Tibial artery (tissue), 4 donors: Measurements from ENCODE around the gene COX7C.

ENCODE experiments used
- DNase-seq, 2 donors: peaks; one replicate each; pipeline ENCODE4 v3.0.0-alpha.2; 2019
- H3K27ac ChIP-seq, 2 donors: fragments of 200-600 bp; sonication (generic) in 1 of 2; 1 replicate in 1 of 2; 2 replicates in 1 of 2; pipeline ENCODE4 v1.5.1; 2018 to 2019; ENCODE audit warnings: mild to moderate bottlenecking in 1 of 2
- H3K27me3 ChIP-seq, 2 donors: fragments of 200-600 bp; sonication (generic) in 1 of 2; one replicate each; pipeline versions ENCODE4 v1.5.1 to v1.6.0; 2016 to 2019
- H3K36me3 ChIP-seq, 3 donors: fragments of 200-600 bp; sonication (generic) in 2 of 3; one replicate each; pipeline ENCODE4 v1.5.1; 2016 to 2019; ENCODE audit warnings: mild to moderate bottlenecking in 2 of 3
- H3K4me1 ChIP-seq, 4 donors: fragments of 200-600 bp; sonication (generic) in 2 of 4; 1 replicate in 3 of 4; 2 replicates in 1 of 4; pipeline ENCODE4 v1.5.1; 2016 to 2019
- H3K4me3 ChIP-seq, 2 donors: fragments of 200-600 bp; sonication (generic) in 1 of 2; 1 replicate in 1 of 2; 2 replicates in 1 of 2; pipeline ENCODE4 v1.5.1; 2018 to 2019; ENCODE audit warnings: mild to moderate bottlenecking in 2 of 2
- H3K9me3 ChIP-seq, 3 donors: fragments of 200-600 bp; sonication (generic) in 1 of 3; one replicate each; pipeline ENCODE4 v1.5.1; 2016 to 2019
- CTCF ChIP-seq, 2 experiments: fragments of 200-600 bp in 1 of 2; fragments of 450-650 bp in 1 of 2; IDR thresholded peaks; one replicate each; pipeline ENCODE4 v1.5.1; 2017 to 2019; ENCODE audit warnings: antibody characterized with exemption in 2 of 2, mild to moderate bottlenecking in 1 of 2, moderate library complexity in 1 of 2
- intact Hi-C: fragments of 100-400 bp; cut with DNase I; formaldehyde crosslinking; loops from one replicate; pipeline ENCODE4 v1.15.0; 2023; ENCODE audit warnings: low total_unique reads

Gene COX7C

GRCh38 chr5:86579502-86579901 is 38.2 kb upstream of the COX7C start:
- H3K4me3 ChIP-seq = no peak overlapping the region
- H3K27ac ChIP-seq = no peak overlapping the region
- no peaks in the 10 kb centered on the region for H3K4me1 ChIP-seq
- no peaks in the 10 kb centered on the region for H3K9me3 ChIP-seq
- DNase-seq = no peak
- no peaks in the 10 kb centered on the region for H3K36me3 ChIP-seq
- TF ChIP-seq CTCF (IDR thresholded peaks at IDR 0.05) = no peak
- no peaks in the 10 kb centered on the region for H3K27me3 ChIP-seq
- intact Hi-C loops = no loop called here

GRCh38 chr5:86596476-86596875 is 21.3 kb upstream of the COX7C start:
- no peak for TF ChIP-seq CTCF (IDR thresholded peaks at IDR 0.05)
- Histone ChIP-seq H3K27ac (no peak overlapping the region), H3K36me3 (no peaks in the 10 kb centered on the region), H3K4me3 (no peak overlapping the region), H3K4me1 (no peaks in the 10 kb centered on the region), H3K9me3 (no peaks in the 10 kb centered on the region), H3K27me3 (no peaks in the 10 kb centered on the region)
- no peak for DNase-seq
- intact Hi-C loops = no loop called here

GRCh38 chr5:86605881-86606280 is 11.9 kb upstream of the COX7C start:
- H3K27ac ChIP-seq = no peak overlapping the region
- no peaks in the 10 kb centered on the region for H3K4me1 ChIP-seq
- intact Hi-C loops = no loop called here
- no peaks in the 10 kb centered on the region for H3K36me3 ChIP-seq
- no peaks in the 10 kb centered on the region for H3K27me3 ChIP-seq
- H3K9me3 ChIP-seq = no peaks in the 10 kb centered on the region
- no peak for DNase-seq
- TF ChIP-seq CTCF (IDR thresholded peaks at IDR 0.05) = no peak
- no peak overlapping the region for H3K4me3 ChIP-seq

DNA sequence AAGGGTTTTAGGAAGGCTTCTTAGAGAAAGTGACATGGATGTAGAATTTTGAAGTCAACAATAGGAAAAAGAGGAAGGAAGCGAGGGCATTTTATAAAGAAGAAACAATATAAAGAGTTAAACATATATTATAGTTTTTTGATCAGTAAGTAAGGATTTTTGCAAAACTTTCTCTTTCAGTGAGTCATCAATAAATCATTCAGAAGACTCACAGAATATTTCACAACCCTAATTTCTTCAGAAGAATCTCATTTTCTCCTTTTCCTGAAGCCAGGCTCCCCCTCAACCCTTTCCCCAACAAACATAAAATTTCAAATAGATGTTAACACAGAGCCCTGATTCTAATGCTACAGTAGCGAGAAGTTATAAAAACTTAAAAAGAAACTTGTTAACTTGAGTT is 4.3 kb upstream of the COX7C start:
- Histone ChIP-seq H3K27me3 (no peaks in the 10 kb centered on the region), H3K4me1 (peaks cover 0 to under 1% (median 0%) of the 10 kb centered on the region in 4 donors), H3K9me3 (no peaks in the 10 kb centered on the region), H3K27ac (no peak overlapping the region), H3K36me3 (no peaks in the 10 kb centered on the region), H3K4me3 (no peak overlapping the region)
- DNase-seq = no peak
- intact Hi-C loops = no loop called here
- TF ChIP-seq CTCF (IDR thresholded peaks at IDR 0.05) = no peak

DNA sequence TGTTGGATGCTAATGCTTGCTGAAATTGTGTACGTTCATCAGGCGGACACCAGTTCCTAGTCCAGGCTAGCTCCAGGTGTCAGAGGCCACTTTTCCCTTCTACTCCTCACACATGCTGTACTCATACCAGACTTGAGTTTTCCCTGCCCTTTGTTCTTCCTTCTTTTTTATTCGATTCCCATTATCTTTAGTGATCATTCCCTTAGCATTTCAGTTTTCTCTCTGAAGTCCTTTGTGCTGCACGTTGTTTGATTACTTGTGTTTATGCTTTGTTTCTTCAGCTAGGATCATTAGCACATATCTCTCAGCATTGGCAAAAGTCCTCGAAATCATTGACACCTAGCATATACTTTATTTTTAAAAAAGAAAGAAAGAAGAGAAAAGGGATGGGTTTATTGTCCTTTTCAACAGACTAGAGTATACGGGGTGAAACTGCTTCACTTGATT is 409 bp upstream of the COX7C start:
- DNase-seq = no peak
- peak overlapping the region; percentile 88 to 96 for H3K4me3 ChIP-seq
- peaks cover 0 to 17% (median 7%) of the 10 kb centered on the region in 4 donors for H3K4me1 ChIP-seq
- no peaks in the 10 kb centered on the region for H3K9me3 ChIP-seq
- H3K27me3 ChIP-seq = no peaks in the 10 kb centered on the region
- peaks cover 23 to 29% (median 28%) of the 10 kb centered on the region in 3 donors for H3K36me3 ChIP-seq
- peak overlapping the region; percentile 85 to 89 for H3K27ac ChIP-seq
- TF ChIP-seq CTCF (IDR thresholded peaks at IDR 0.05) = no peak
- intact Hi-C loops = no loop called here
